Bronchial epithelial cell (primary cell): ENCODE results near the gene VAV3. TPM values are rescaled to one million over a fixed set of nuclear protein-coding genes. Genes with fewer than 3 reads are reported as not detected.

Experiments
- DNase-seq: peaks from one replicate; pipeline ENCODE4 v3.0.0-alpha.2; 2010; ENCODE audit warnings: low read depth
- FAIRE-seq: peaks from 2 replicates; lab custom pipeline; 2011; peaks lifted over from hg19 to GRCh38; lab: Jason Lieb, UNC
- H3K27me3 ChIP-seq: 2 replicates; pipeline ENCODE4 v1.5.1; 2011; ENCODE audit warnings: low read length; ENCODE audit not compliant: control insufficient read depth, insufficient read depth
- H3K36me3 ChIP-seq: 2 replicates; pipeline ENCODE4 v1.5.1; 2011; ENCODE audit warnings: low read length; ENCODE audit not compliant: control insufficient read depth, insufficient read depth
- H3K4me3 ChIP-seq: 2 replicates; pipeline ENCODE4 v1.5.1; 2011; ENCODE audit warnings: mild to moderate bottlenecking, low read depth, low read length, control low read depth
- total RNA-seq: library from RNA; depleted of rRNA; stranded (reverse); fragments of >200 nt; gene quantifications from 2 replicates; pipeline ENCODE4 v1.2.1, GENCODE V29; 2014
- TF ChIP-seq, protein P1 (sequence below): IDR thresholded peaks from 2 replicates; pipeline ENCODE4 v1.5.1; 2011; ENCODE audit warnings: mild to moderate bottlenecking, moderate library complexity, low read length, control low read depth, inconsistent platforms; ENCODE audit not compliant: insufficient read depth, severe bottlenecking

VAV3 gene
- total RNA-seq, 1 donor from 2014 or later: 10.5 TPM

DNA sequence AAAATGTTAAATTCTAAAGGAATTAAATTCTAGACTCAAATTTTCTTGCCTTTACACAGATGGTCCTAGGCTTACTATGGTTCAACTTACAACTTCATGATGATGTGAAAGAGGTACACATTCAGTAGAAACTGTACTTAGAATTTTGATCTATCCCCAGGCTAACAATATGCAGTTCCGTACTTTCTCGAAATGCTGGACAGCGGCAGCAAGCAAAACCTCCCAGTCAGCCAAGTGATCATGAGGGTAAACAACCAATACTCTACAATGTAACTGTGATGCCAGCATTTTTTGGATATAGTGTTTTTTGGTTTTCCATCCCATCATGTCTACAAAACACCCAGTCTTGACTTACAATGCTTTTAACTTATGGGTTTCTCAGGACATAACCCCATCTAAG lies 25.7 kb downstream of the VAV3 start:
- Histone ChIP-seq H3K27me3 (peaks cover 3% of the 10 kb centered on the region), H3K4me3 (no peak overlapping the region), H3K36me3 (no peaks in the 10 kb centered on the region)
- FAIRE-seq (no peak), DNase-seq (no peak)
- TF ChIP-seq, protein P1, sequence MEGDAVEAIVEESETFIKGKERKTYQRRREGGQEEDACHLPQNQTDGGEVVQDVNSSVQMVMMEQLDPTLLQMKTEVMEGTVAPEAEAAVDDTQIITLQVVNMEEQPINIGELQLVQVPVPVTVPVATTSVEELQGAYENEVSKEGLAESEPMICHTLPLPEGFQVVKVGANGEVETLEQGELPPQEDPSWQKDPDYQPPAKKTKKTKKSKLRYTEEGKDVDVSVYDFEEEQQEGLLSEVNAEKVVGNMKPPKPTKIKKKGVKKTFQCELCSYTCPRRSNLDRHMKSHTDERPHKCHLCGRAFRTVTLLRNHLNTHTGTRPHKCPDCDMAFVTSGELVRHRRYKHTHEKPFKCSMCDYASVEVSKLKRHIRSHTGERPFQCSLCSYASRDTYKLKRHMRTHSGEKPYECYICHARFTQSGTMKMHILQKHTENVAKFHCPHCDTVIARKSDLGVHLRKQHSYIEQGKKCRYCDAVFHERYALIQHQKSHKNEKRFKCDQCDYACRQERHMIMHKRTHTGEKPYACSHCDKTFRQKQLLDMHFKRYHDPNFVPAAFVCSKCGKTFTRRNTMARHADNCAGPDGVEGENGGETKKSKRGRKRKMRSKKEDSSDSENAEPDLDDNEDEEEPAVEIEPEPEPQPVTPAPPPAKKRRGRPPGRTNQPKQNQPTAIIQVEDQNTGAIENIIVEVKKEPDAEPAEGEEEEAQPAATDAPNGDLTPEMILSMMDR: no peak

DNA sequence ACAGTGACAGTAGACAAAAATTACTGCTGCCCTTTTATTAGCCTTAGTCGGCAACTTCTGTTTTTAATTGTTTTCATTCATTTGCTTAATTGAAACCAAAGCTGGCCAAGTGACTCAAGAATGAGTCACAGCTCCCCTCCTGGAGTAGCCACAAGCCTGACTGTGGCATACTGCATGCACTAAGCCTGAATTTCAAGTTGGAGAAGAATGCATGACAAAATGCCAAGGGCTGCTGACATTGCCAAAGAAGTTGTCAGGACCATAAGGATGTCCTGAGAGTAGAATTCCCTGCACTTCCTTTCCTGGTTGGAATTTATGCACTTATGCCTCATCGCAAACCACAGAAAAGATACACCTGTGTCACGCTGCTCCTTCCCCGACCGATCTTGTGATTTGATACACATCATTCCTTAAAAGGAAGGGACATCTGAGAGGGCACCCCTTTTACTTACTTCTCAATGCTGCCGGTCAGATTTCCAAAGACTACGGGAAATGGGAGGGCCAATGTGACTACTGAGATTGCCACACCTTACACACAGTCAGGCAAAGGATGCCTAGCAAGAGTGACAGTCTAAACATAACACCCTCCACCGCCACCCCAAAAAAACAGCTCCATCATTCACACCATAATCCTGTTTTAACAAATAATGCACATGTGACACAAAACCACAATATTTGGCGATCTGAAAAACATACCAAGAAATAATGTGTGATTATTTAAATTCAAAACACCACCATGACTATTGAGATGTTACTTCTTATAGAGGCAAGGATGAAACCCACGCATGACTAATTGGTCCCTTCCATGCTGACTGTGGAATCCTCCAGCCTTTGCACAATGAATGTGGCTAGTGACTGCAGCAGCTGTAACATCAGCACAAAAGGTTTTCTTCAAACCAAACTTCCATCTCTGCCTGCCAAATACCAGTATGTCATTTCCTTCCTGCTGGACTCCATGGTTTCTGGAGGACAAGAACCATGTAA lies 28.2 kb downstream of the VAV3 start:
- peak; percentile 83 for FAIRE-seq
- H3K4me3 ChIP-seq: no peak overlapping the region

GRCh38 chr1:107935396-107936064 lies 29.4 kb downstream of the VAV3 start:
- no peak overlapping the region for H3K4me3 ChIP-seq
- H3K36me3 ChIP-seq: no peaks in the 10 kb centered on the region
- TF ChIP-seq, protein P1: no peak
- DNase-seq: peak; percentile 18
- H3K27me3 ChIP-seq: peaks cover 3% of the 10 kb centered on the region
- FAIRE-seq: no peak

More for the DNA sequence above, 28.2 kb downstream of the VAV3 start:
- DNase-seq: peak; percentile 97
- no peaks in the 10 kb centered on the region for H3K36me3 ChIP-seq
- H3K27me3 ChIP-seq: peaks cover 3% of the 10 kb centered on the region
- TF ChIP-seq, protein P1: no peak

GRCh38 chr1:107934578-107934977 lies 30.4 kb downstream of the VAV3 start:
- DNase-seq: no peak
- FAIRE-seq: no peak
- no peaks in the 10 kb centered on the region for H3K36me3 ChIP-seq
- H3K4me3 ChIP-seq: no peak overlapping the region
- TF ChIP-seq, protein P1: no peak
- H3K27me3 ChIP-seq: no peaks in the 10 kb centered on the region

DNA sequence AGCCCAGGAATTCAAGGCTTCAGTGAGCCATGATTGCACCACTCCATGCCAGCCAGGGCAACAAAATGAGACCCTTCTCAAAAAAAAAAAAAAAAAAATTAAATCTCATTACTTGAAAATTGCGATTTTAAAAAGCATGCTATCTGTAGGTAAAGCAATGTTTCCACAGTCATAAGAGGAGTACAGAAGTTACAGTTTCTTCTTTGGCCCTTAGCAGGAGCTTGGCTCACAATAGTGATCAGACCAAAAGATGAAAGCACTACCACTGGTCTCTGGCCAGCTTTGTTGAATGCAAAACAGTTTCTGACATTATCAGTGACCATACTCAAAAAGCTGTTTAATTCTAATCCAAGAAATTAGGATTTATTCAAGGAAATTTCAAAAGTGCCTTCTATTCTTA lies 31.2 kb downstream of the VAV3 start:
- Histone ChIP-seq H3K27me3 (no peaks in the 10 kb centered on the region), H3K4me3 (no peak overlapping the region), H3K36me3 (no peaks in the 10 kb centered on the region)
- TF ChIP-seq, protein P1: no peak
- DNase-seq (no peak), FAIRE-seq (no peak)
